ENCODE results near the gene EMP1. TPM values are rescaled to one million over a fixed set of nuclear protein-coding genes. Genes with fewer than 3 reads are reported as not detected.
"Not testable (repeated sequence)": the region's sequence is repeated elsewhere in the genome, so short reads cannot be mapped to it uniquely, and the experiment has no call there.

Gene EMP1
- total RNA-seq, 1 donor from 2014 or later: 744 TPM

- DNase-seq (ENCODE audit: extremely low read depth, low read depth, low spot score): no peak
Measured at GRCh38 chr12:13253966-13254760, 57.6 kb downstream of the EMP1 start.

GRCh38 chr12:13255792-13256691, 59.5 kb downstream of the EMP1 start:
- DNase-seq (ENCODE audit: extremely low read depth, low read depth, low spot score): peak; percentile 78

GRCh38 chr12:13256692-13257045, 60.1 kb downstream of the EMP1 start:
- DNase-seq (ENCODE audit: extremely low read depth, low read depth, low spot score): no peak

- DNase-seq (ENCODE audit: extremely low read depth, low read depth, low spot score): no peak
Measured at GRCh38 chr12:13257356-13257875, 60.9 kb downstream of the EMP1 start.

- no peak for DNase-seq (ENCODE audit: extremely low read depth, low read depth, low spot score)
Measured at GRCh38 chr12:13258197-13258596, 61.7 kb downstream of the EMP1 start.

- no peak for DNase-seq (ENCODE audit: extremely low read depth, low read depth, low spot score)
Measured at GRCh38 chr12:13258717-13259119, 62.2 kb downstream of the EMP1 start.

GRCh38 chr12:13259625-13260024, 63.1 kb downstream of the EMP1 start:
- not testable (repeated sequence) for DNase-seq (ENCODE audit: extremely low read depth, low read depth, low spot score)

- DNase-seq (ENCODE audit: extremely low read depth, low read depth, low spot score): not testable (repeated sequence)
Measured at GRCh38 chr12:13267826-13268225, 71.3 kb downstream of the EMP1 start.

GRCh38 chr12:13268581-13268980, 72.1 kb downstream of the EMP1 start:
- no peak for DNase-seq (ENCODE audit: extremely low read depth, low read depth, low spot score)

Other genes with a start within 250 kb of the EMP1 start
- not detected in 2 replicates for gene GPRC5D, start 244.6 kb upstream of the EMP1 start, total RNA-seq
- gene HEBP1, start 196.5 kb upstream of the EMP1 start, total RNA-seq: 37.2 and 57.1 TPM in 2 replicates
- 5.6 and 6.8 TPM in 2 replicates for gene FAM234B, start 152.3 kb upstream of the EMP1 start, total RNA-seq
- gene GSG1, start 93.1 kb upstream of the EMP1 start, total RNA-seq: 0.10 TPM in 1 of 2 replicates, not detected in the other

Data from glomerular endothelial cell (primary cell).